Neural crest cell (in vitro differentiated cells): ENCODE data around the gene GPR141. TPM values are rescaled to one million over a fixed set of nuclear protein-coding genes. Genes with fewer than 3 reads are reported as not detected.

Experiments
- DNase-seq: peaks from one replicate; pipeline ENCODE4 v3.0.0; 2021; ENCODE audit warnings: low read depth, mixed read lengths, low spot score
- H3K27ac Mint-ChIP-seq: one replicate; pipeline ENCODE4 v1.8.0; 2021; ENCODE audit warnings: mild to moderate bottlenecking, mixed read lengths; ENCODE audit not compliant: unreplicated experiment
- H3K27me3 Mint-ChIP-seq: 2 replicates; pipeline ENCODE4 v1.8.0; 2021; ENCODE audit warnings: low read depth, mild to moderate bottlenecking, mixed read lengths
- H3K36me3 Mint-ChIP-seq: 2 replicates; pipeline ENCODE4 v1.8.0; 2021; ENCODE audit warnings: low read depth, mild to moderate bottlenecking, mixed read lengths
- H3K4me1 Mint-ChIP-seq: 2 replicates; pipeline ENCODE4 v1.8.0; 2021; ENCODE audit warnings: mixed read lengths
- H3K4me3 Mint-ChIP-seq: one replicate; pipeline ENCODE4 v1.8.0; 2021; ENCODE audit warnings: mild to moderate bottlenecking, mixed read lengths
- H3K9me3 Mint-ChIP-seq: 2 replicates; pipeline ENCODE4 v1.8.0; 2021; ENCODE audit warnings: mixed read lengths
- long read RNA-seq: library from polyadenylated mRNA; unstranded; transcript quantifications from one replicate; pipeline ENCODE4 v2.0.0, GENCODE V29; 2020
- total RNA-seq: library from RNA; stranded (reverse); gene quantifications from 2 replicates; pipeline ENCODE4 v1.2.1, GENCODE V29; 2021
- TF ChIP-seq, protein P1 (sequence below): fragments of 200-600 bp; sonication (generic); conservative IDR thresholded peaks from 2 replicates; pipeline ENCODE4 v1.5.0; 2021; ENCODE audit warnings: antibody characterized with exemption, mild to moderate bottlenecking

GPR141 gene, protein sequence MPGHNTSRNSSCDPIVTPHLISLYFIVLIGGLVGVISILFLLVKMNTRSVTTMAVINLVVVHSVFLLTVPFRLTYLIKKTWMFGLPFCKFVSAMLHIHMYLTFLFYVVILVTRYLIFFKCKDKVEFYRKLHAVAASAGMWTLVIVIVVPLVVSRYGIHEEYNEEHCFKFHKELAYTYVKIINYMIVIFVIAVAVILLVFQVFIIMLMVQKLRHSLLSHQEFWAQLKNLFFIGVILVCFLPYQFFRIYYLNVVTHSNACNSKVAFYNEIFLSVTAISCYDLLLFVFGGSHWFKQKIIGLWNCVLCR
- total RNA-seq, result 0.26 TPM in 1 of 2 replicates, not detected in the other
- long read RNA-seq, result 0 reads

DNA sequence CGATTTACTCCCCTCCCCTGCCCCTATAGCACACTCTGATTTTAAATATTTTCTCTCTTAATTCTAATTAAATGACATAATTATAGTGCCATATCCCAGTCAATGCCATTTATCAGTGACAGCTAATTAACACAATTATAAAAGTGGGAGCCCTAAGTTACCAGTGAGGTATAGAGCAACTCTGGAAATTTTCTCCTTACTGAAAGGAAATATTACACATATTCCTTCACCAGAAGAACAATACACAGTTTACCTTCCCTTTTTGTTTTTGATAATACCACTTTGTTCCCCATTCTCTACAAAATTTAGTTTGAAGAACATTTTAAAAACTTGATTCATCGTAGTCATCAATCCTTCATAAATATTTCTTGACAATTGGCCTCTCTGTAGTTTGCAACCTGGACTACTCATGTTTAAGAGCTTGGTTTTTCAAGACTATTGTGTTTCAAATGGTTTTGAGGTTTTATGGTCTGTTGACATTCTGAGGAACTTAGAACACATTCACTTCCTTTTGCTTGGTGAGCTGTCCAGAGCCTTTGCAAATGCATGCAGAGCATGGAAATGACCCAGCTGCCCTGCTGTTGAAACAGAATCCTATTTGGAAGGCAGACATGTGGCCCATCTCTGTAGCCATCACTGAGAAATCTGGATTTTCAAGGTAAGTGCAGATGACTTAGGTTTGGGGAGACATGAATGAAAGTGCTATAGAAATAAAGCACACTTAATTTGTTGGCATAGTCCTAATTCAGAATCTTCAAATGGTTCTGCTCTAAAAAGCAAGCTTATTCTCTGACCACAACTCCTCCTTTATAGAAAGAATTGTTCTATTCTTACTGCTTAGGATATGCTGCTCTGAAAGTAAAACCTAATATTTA, at the start of gene GPR141:
Gene GPR141 (plus strand): TSS at position 521 of the 875 bp plus-strand sequence. CDS start 56,628 bp downstream, outside the sequence.
- no peak for DNase-seq
- Mint-ChIP-seq H3K36me3 (no peaks in the 10 kb centered on the region), H3K4me1 (no peaks in the 10 kb centered on the region), H3K27me3 (no peaks in the 10 kb centered on the region), H3K4me3 (no peak within 1 kb of the TSS), H3K27ac (no peak within 1 kb of the TSS), H3K9me3 (no peaks in the 10 kb centered on the region)
- TF ChIP-seq, protein P1, sequence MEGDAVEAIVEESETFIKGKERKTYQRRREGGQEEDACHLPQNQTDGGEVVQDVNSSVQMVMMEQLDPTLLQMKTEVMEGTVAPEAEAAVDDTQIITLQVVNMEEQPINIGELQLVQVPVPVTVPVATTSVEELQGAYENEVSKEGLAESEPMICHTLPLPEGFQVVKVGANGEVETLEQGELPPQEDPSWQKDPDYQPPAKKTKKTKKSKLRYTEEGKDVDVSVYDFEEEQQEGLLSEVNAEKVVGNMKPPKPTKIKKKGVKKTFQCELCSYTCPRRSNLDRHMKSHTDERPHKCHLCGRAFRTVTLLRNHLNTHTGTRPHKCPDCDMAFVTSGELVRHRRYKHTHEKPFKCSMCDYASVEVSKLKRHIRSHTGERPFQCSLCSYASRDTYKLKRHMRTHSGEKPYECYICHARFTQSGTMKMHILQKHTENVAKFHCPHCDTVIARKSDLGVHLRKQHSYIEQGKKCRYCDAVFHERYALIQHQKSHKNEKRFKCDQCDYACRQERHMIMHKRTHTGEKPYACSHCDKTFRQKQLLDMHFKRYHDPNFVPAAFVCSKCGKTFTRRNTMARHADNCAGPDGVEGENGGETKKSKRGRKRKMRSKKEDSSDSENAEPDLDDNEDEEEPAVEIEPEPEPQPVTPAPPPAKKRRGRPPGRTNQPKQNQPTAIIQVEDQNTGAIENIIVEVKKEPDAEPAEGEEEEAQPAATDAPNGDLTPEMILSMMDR, result no peak

DNA sequence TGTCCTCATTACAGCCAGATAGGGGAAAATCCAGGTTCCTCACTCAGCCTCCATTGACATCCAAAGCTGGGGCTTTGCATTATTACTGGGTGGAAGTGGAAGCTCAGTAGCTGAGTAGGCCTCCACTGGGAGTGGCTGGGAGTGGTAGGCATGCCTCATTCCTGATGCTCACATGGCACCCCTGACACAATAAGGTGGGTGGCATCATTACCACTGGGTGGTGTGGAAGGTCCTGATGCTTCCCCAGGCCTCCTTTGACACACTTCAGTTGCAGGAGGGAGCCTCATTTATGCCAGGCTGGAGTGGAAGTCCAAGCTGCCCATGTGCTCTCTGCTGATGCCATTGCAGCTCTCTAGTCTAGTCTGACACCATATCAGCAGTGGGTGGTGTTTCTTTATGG, 48.2 kb upstream of the GPR141 start:
- peaks cover 16% of the 10 kb centered on the region for H3K9me3 Mint-ChIP-seq
- no peaks in the 10 kb centered on the region for H3K27me3 Mint-ChIP-seq
- no peaks in the 10 kb centered on the region for H3K4me1 Mint-ChIP-seq
- TF ChIP-seq, protein P1, result no peak
- DNase-seq, result no peak
- no peaks in the 10 kb centered on the region for H3K36me3 Mint-ChIP-seq
- H3K27ac Mint-ChIP-seq, result no peak overlapping the region
- H3K4me3 Mint-ChIP-seq, result no peak overlapping the region

- TF ChIP-seq, protein P1, result no peak
- Mint-ChIP-seq H3K27me3 (no peaks in the 10 kb centered on the region), H3K27ac (no peak overlapping the region), H3K4me3 (no peak overlapping the region), H3K36me3 (no peaks in the 10 kb centered on the region), H3K4me1 (peaks cover 8% of the 10 kb centered on the region), H3K9me3 (peaks cover 5% of the 10 kb centered on the region)
- DNase-seq, result no peak
Measured at GRCh38 chr7:37642028-37642540, 41.5 kb upstream of the GPR141 start.

- TF ChIP-seq, protein P1, result no peak
- Mint-ChIP-seq H3K9me3 (peaks cover 2% of the 10 kb centered on the region), H3K4me1 (peaks cover 8% of the 10 kb centered on the region), H3K27ac (no peak overlapping the region), H3K4me3 (no peak overlapping the region), H3K36me3 (no peaks in the 10 kb centered on the region), H3K27me3 (no peaks in the 10 kb centered on the region)
- DNase-seq, result no peak
Measured at GRCh38 chr7:37643876-37644275, 39.7 kb upstream of the GPR141 start.

DNA sequence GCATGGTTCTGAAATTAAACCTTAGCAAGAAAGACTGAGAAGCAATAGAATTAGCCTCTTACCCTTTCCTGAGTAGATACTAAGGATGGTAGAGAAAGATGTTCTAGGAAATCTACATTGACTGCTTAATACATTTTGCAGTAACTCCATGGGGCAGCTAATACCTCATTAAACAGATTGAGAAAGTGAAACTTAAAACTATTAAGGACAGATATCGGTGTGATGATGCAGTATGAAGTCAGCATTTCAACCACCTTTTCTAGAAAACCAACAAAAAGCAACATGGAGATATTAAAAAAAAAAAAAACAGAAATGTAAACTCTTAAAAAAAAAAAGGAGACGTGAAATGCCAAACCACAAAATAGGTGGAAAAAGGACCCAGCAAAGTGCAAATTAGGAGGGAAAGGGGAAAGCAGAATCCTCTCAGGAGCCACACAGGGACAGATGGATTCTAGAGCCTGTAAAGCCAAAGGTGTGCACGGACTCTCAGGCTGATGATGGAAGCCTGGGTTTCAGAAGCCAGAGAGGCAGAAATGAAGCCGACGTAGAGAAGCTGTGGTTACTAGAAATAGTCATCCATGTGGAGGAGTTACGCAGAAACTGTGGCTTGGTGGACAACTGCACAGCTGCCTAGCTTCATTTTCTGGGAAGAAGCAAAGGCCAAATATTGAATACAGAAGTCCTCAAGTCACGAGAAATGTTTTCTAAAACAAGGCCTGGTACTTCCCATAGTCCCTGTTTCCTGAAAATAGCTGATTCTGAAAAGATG, 38.1 kb upstream of the GPR141 start:
- Mint-ChIP-seq H3K27ac (no peak overlapping the region), H3K9me3 (peaks cover 2% of the 10 kb centered on the region), H3K36me3 (no peaks in the 10 kb centered on the region), H3K4me3 (no peak overlapping the region), H3K27me3 (no peaks in the 10 kb centered on the region), H3K4me1 (peaks cover 8% of the 10 kb centered on the region)
- TF ChIP-seq, protein P1, result no peak
- DNase-seq, result no peak
